GM12892 (cell line): ENCODE results near the gene FAM222B.
A peak's percentile ranks its signal among the peaks of the same experiment; 100 is the strongest.

Experiments
- POLR2A ChIP-seq: IDR thresholded peaks from 2 replicates; pipeline ENCODE4 v1.6.1; 2011; ENCODE audit warnings: low read depth, low read length, control low read depth
- POLR2AphosphoS5 ChIP-seq: IDR thresholded peaks from 2 replicates; pipeline ENCODE4 v1.6.1; 2011; ENCODE audit warnings: low read depth, low read length, control low read depth
- TAF1 ChIP-seq: IDR thresholded peaks from 2 replicates; pipeline ENCODE4 v1.6.1; 2011; ENCODE audit warnings: low read depth, mild to moderate bottlenecking, control low read depth, low read length, borderline replicate concordance

DNA sequence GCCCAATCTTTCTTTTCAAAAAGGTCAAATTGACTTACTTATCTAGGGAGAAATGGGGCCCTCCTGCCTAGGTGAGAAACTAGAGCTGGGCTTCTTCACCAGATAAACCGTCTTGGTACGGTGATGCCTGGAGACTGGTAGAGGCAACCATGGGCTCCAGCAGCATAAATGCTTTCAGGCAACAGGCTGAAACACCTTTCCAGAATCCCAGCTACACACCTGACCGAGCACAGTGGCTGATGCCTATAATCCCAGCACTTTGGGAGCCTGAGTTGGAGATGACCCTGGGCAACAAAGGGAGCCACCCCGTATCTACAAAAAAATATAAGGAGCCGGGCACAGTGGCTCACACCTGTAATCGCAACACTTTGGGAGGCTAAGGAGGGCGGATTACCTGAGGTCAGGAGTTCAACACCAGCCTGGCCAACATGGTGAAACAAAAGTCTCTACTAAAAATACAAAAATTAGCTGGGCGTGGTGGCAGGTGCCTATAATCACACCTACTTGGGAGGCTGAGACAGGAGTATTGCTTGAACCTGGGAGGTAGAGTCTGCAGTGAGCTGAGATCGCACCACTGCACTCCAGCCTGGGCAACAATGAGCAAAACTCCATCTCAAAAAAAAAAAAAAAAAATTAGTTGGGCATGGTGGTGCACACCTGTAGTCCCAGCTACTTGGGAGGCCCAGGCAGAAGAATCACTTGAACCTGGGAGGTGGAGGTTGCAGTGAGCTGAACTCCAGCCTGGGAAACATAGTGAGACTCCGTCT is 90.8 kb downstream of the FAM222B start:
- TF ChIP-seq POLR2A (no peak; the same call in 1 of the 2 replicates), POLR2AphosphoS5 (peak; percentile 30), TAF1 (no peak)
